IMR-90 (cell line): ENCODE results near the gene FSIP1. TPM values are rescaled to one million over a fixed set of nuclear protein-coding genes. Genes with fewer than 3 reads are reported as not detected.

Experiments used
- ATAC-seq: fragments of 200-7000 bp; cut with Tn5 transposase; 2 replicates; pipeline ENCODE4 v1.9.1; 2020; ENCODE audit warnings: low read depth, mild to moderate bottlenecking, moderate library complexity
- BruUV-seq: library from RNA; stranded (reverse); fragments of 400-500 nt; replicated peaks from 2 replicates; lab custom pipeline; 2021; lab: Mats Ljungman, UMichigan
- CTCF ChIA-PET: fragments of 300-600 bp; formaldehyde crosslinking; extraction: SDS; loops from one replicate; lab custom pipeline; 2021; ENCODE audit warnings: antibody characterized with exemption; lab: Yijun Ruan, JAX
- POLR2A ChIA-PET: fragments of 300-600 bp; sonication (Branson Sonifier 250); formaldehyde crosslinking; loops from one replicate; lab custom pipeline; 2022; ENCODE audit warnings: antibody characterized with exemption; ENCODE audit not compliant: unreplicated experiment; lab: Charles Lee
- DNase-seq: peaks from one replicate; pipeline ENCODE4 v3.0.0; 2013
- H2AFZ ChIP-seq: replicated peaks from 2 replicates; pipeline ENCODE3; 2013; ENCODE audit warnings: low read length, mild to moderate bottlenecking; ENCODE audit not compliant: poor library complexity
- H2AK5ac ChIP-seq: 2 replicates; pipeline ENCODE4 v1.6.1; 2013; ENCODE audit warnings: low read depth, low read length, inconsistent platforms
- H2AK9ac ChIP-seq: replicated peaks from 2 replicates; pipeline ENCODE3; 2013; ENCODE audit warnings: mild to moderate bottlenecking, low read depth, low read length, moderate library complexity; ENCODE audit not compliant: poor library complexity
- H2BK120ac ChIP-seq: 2 replicates; pipeline ENCODE4 v1.6.1; 2013; ENCODE audit warnings: low read depth, low read length, inconsistent platforms
- H2BK15ac ChIP-seq: 3 replicates; pipeline ENCODE4 v1.6.1; 2013; ENCODE audit warnings: low read depth, low read length, inconsistent platforms
- H2BK20ac ChIP-seq: 2 replicates; pipeline ENCODE4 v1.6.1; 2013; ENCODE audit warnings: low read depth, mild to moderate bottlenecking, inconsistent platforms, low read length, moderate library complexity
- H2BK5ac ChIP-seq: 2 replicates; pipeline ENCODE4 v1.6.1; 2013; ENCODE audit warnings: mild to moderate bottlenecking, low read depth, low read length, inconsistent platforms; ENCODE audit not compliant: poor library complexity, severe bottlenecking
- H3K14ac ChIP-seq: replicated peaks from 2 replicates; pipeline ENCODE4 v1.6.1; 2013; ENCODE audit warnings: low read depth, low read length, inconsistent platforms
- H3K18ac ChIP-seq: 2 replicates; pipeline ENCODE4 v1.6.1; 2013; ENCODE audit warnings: low read depth, low read length, control low read depth
- H3K23ac ChIP-seq: 2 replicates; pipeline ENCODE4 v1.6.1; 2013; ENCODE audit warnings: low read depth, low read length, inconsistent platforms
- H3K27ac ChIP-seq: 2 replicates; pipeline ENCODE4 v1.5.1; 2013; ENCODE audit warnings: mild to moderate bottlenecking, control low read depth, low read length; ENCODE audit not compliant: insufficient read depth
- H3K27me3 ChIP-seq: 2 replicates; pipeline ENCODE4 v1.6.1; 2013; ENCODE audit warnings: low read length; ENCODE audit not compliant: control insufficient read depth, insufficient read depth
- H3K36me3 ChIP-seq: 2 replicates; pipeline ENCODE4 v1.6.1; 2013; ENCODE audit warnings: low read length, mixed read lengths; ENCODE audit not compliant: control insufficient read depth, insufficient read depth
- H3K4ac ChIP-seq: 2 replicates; pipeline ENCODE4 v1.6.1; 2013; ENCODE audit warnings: low read depth, low read length, inconsistent platforms
- H3K4me1 ChIP-seq: 2 replicates; pipeline ENCODE4 v1.6.1; 2013; ENCODE audit warnings: low read length, mixed read lengths; ENCODE audit not compliant: control insufficient read depth, insufficient read depth
- H3K4me2 ChIP-seq: 2 replicates; pipeline ENCODE4 v1.6.1; 2013; ENCODE audit warnings: low read depth, mild to moderate bottlenecking, control low read depth, low read length, moderate library complexity
- H3K4me3 ChIP-seq: 2 replicates; pipeline ENCODE4 v1.5.1; 2013; ENCODE audit warnings: low read depth, mild to moderate bottlenecking, control low read depth, low read length, moderate library complexity; ENCODE audit not compliant: insufficient read depth
- H3K56ac ChIP-seq: 2 replicates; pipeline ENCODE4 v1.6.1; 2013; ENCODE audit warnings: low read length, inconsistent platforms; ENCODE audit not compliant: insufficient read depth; ENCODE audit errors: extremely low read depth
- H3K79me1 ChIP-seq, 2 experiments: 2 replicates each; pipeline ENCODE4 v1.6.1; 2013; ENCODE audit warnings: low read length in 2 of 2, inconsistent platforms in 1 of 2, low read depth in 1 of 2
- H3K9ac ChIP-seq: 2 replicates; pipeline ENCODE4 v1.6.1; 2013; ENCODE audit warnings: low read depth, low read length, control low read depth
- H3K9me1 ChIP-seq: 2 replicates; pipeline ENCODE4 v1.6.1; 2013; ENCODE audit warnings: low read length, inconsistent platforms; ENCODE audit not compliant: insufficient read depth
- H3K9me3 ChIP-seq: 2 replicates; pipeline ENCODE4 v1.6.1; 2013; ENCODE audit warnings: low read length; ENCODE audit not compliant: control insufficient read depth, insufficient read depth
- H4K20me1 ChIP-seq: 2 replicates; pipeline ENCODE4 v1.6.1; 2013; ENCODE audit warnings: low read length, inconsistent platforms; ENCODE audit not compliant: insufficient read depth
- H4K5ac ChIP-seq: 2 replicates; pipeline ENCODE4 v1.6.1; 2013; ENCODE audit warnings: mild to moderate bottlenecking, low read depth, low read length, control low read depth
- H4K8ac ChIP-seq, 2 experiments: 2 replicates each; pipeline ENCODE4 v1.6.1; 2013; ENCODE audit warnings: low read depth in 2 of 2, low read length in 2 of 2, control low read depth in 1 of 2, inconsistent platforms in 1 of 2
- H4K91ac ChIP-seq: 2 replicates; pipeline ENCODE4 v1.6.1; 2013; ENCODE audit warnings: low read depth, low read length, inconsistent platforms; ENCODE audit not compliant: insufficient read depth
- BHLHE40 ChIP-seq: fragments of 150-350 bp; IDR thresholded peaks from 2 replicates; pipeline ENCODE4 v1.6.1; 2016; ENCODE audit warnings: mild to moderate bottlenecking, low read depth, low read length
- CEBPB ChIP-seq: IDR thresholded peaks from 2 replicates; pipeline ENCODE4 v1.6.1; 2012; ENCODE audit warnings: low read depth, low read length, improper control_type of control experiment
- CHD1 ChIP-seq: IDR thresholded peaks from 2 replicates; pipeline ENCODE4 v1.6.1; 2012; ENCODE audit warnings: low read depth, low read length, improper control_type of control experiment
- ELK1 ChIP-seq: fragments of 150-350 bp; IDR thresholded peaks from 2 replicates; pipeline ENCODE4 v1.6.1; 2016; ENCODE audit warnings: low read depth, mild to moderate bottlenecking, low read length, moderate library complexity, borderline replicate concordance
- FOS ChIP-seq: fragments of 150-350 bp; IDR thresholded peaks from 2 replicates; pipeline ENCODE4 v1.6.1; 2016; ENCODE audit warnings: low read depth, low read length
- MXI1 ChIP-seq: IDR thresholded peaks from 2 replicates; pipeline ENCODE4 v1.6.1; 2012; ENCODE audit warnings: low read depth, mild to moderate bottlenecking, low read length, moderate library complexity, borderline replicate concordance
- USF2 ChIP-seq: fragments of 150-350 bp; IDR thresholded peaks from 2 replicates; pipeline ENCODE4 v1.6.1; 2017; ENCODE audit warnings: mild to moderate bottlenecking, antibody characterized with exemption, low read length, low read depth
- WGBS, 2 experiments: methylation state at CpG; one replicate each; pipeline versions ENCODE4 v1.1.5 to v1.1.7; 2013; ENCODE audit warnings: missing lambda C conversion rate in 2 of 2; ENCODE audit not compliant: insufficient read length in 1 of 2; ENCODE audit errors: extremely low coverage in 2 of 2; 5-methylcytosine and 5-hydroxymethylcytosine counted together
- dilution Hi-C: fragments of 300-500 bp; cut with HindIII; formaldehyde crosslinking; loops from one replicate; pipeline ENCODE4 v1.14.3; 2018; ENCODE audit warnings: low sequenced_read_pairs; ENCODE audit not compliant: unreplicated experiment
- in situ Hi-C: fragments of 300-500 bp; cut with MboI; formaldehyde crosslinking; loops from 3 replicates; pipeline ENCODE4 v1.14.3; 2019; ENCODE audit warnings: low sequenced_read_pairs, inconsistent platforms, mixed read lengths
- intact Hi-C: fragments of 100-400 bp; cut with micrococcal nuclease; formaldehyde crosslinking; loops from 2 replicates; pipeline ENCODE4 v1.10.0; 2022
- polyA plus RNA-seq, 3 experiments: library from polyadenylated mRNA; depleted of rRNA; stranded (reverse); fragments of >200 nt; gene quantifications; 2 replicates each; pipeline ENCODE4 v1.2.3, GENCODE V29; 2012; ENCODE audit warnings: low replicate concordance in 1 of 3
- total RNA-seq: library from RNA; depleted of rRNA; stranded (reverse); fragments of >200 nt; gene quantifications from 2 replicates; pipeline ENCODE4 v1.2.3, GENCODE V29; 2012

The FSIP1 gene
- total and polyA plus RNA-seq, 2 of the 4 experiments (the other 2 are of a cell fraction): 0.10 to 0.18 TPM

GRCh38 chr15:39701988-39702387 is 80.7 kb downstream of the FSIP1 start:
- H3K36me3 ChIP-seq: no peaks in the 10 kb centered on the region
- no peak overlapping the region for H3K4ac ChIP-seq
- H3K9ac ChIP-seq: no peak overlapping the region
- no peak overlapping the region for H2BK5ac ChIP-seq
- H3K23ac ChIP-seq: no peak overlapping the region
- H3K4me2 ChIP-seq: no peak overlapping the region
- WGBS, 2 experiments: 100% methylated on average over 1 of the region's 3 CpGs; no CpG with 5 or more reads in 1 of the 2 experiments
- in situ Hi-C loops: no loop called here
- no peak overlapping the region for H2BK120ac ChIP-seq
- H2AK9ac ChIP-seq: no peak overlapping the region
- intact Hi-C loops: no loop called here
- H2AK5ac ChIP-seq: no peak overlapping the region
- no peak overlapping the region for H3K4me3 ChIP-seq
- no peaks in the 10 kb centered on the region for H3K9me1 ChIP-seq
- H3K18ac ChIP-seq: no peak overlapping the region
- H2BK20ac ChIP-seq: no peak overlapping the region
- H3K79me1 ChIP-seq: no peaks in the 10 kb centered on the region
- no peak for DNase-seq
- POLR2A ChIA-PET: no interaction called here
- dilution Hi-C loops: no loop called here
- no peak overlapping the region for H2BK15ac ChIP-seq
- ATAC-seq: no peak
- no TSS peak for BruUV-seq
- CTCF ChIA-PET: no interaction called here
- H3K4me1 ChIP-seq: no peaks in the 10 kb centered on the region
- H2AFZ ChIP-seq: no peak overlapping the region
- no peaks in the 10 kb centered on the region for H3K9me3 ChIP-seq
- H4K5ac ChIP-seq: no peak overlapping the region
- no peak overlapping the region for H4K91ac ChIP-seq
- no peak overlapping the region for H3K27ac ChIP-seq
- TF ChIP-seq CEBPB (no peak), CHD1 (no peak), BHLHE40 (no peak), ELK1 (no peak), MXI1 (no peak), USF2 (no peak), FOS (no peak)
- H3K56ac ChIP-seq: no peak overlapping the region
- H3K14ac ChIP-seq: no peak overlapping the region
- H4K20me1 ChIP-seq: no peaks in the 10 kb centered on the region
- no peaks in the 10 kb centered on the region for H3K27me3 ChIP-seq
- no peak overlapping the region for H4K8ac ChIP-seq
